ENCODE measurements around the gene ZBED4.
"Not testable (repeated sequence)": the region's sequence is repeated elsewhere in the genome, so short reads cannot be mapped to it uniquely, and the experiment has no call there.

Gene ZBED4, protein sequence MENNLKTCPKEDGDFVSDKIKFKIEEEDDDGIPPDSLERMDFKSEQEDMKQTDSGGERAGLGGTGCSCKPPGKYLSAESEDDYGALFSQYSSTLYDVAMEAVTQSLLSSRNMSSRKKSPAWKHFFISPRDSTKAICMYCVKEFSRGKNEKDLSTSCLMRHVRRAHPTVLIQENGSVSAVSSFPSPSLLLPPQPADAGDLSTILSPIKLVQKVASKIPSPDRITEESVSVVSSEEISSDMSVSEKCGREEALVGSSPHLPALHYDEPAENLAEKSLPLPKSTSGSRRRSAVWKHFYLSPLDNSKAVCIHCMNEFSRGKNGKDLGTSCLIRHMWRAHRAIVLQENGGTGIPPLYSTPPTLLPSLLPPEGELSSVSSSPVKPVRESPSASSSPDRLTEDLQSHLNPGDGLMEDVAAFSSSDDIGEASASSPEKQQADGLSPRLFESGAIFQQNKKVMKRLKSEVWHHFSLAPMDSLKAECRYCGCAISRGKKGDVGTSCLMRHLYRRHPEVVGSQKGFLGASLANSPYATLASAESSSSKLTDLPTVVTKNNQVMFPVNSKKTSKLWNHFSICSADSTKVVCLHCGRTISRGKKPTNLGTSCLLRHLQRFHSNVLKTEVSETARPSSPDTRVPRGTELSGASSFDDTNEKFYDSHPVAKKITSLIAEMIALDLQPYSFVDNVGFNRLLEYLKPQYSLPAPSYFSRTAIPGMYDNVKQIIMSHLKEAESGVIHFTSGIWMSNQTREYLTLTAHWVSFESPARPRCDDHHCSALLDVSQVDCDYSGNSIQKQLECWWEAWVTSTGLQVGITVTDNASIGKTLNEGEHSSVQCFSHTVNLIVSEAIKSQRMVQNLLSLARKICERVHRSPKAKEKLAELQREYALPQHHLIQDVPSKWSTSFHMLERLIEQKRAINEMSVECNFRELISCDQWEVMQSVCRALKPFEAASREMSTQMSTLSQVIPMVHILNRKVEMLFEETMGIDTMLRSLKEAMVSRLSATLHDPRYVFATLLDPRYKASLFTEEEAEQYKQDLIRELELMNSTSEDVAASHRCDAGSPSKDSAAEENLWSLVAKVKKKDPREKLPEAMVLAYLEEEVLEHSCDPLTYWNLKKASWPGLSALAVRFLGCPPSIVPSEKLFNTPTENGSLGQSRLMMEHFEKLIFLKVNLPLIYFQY

DNA sequence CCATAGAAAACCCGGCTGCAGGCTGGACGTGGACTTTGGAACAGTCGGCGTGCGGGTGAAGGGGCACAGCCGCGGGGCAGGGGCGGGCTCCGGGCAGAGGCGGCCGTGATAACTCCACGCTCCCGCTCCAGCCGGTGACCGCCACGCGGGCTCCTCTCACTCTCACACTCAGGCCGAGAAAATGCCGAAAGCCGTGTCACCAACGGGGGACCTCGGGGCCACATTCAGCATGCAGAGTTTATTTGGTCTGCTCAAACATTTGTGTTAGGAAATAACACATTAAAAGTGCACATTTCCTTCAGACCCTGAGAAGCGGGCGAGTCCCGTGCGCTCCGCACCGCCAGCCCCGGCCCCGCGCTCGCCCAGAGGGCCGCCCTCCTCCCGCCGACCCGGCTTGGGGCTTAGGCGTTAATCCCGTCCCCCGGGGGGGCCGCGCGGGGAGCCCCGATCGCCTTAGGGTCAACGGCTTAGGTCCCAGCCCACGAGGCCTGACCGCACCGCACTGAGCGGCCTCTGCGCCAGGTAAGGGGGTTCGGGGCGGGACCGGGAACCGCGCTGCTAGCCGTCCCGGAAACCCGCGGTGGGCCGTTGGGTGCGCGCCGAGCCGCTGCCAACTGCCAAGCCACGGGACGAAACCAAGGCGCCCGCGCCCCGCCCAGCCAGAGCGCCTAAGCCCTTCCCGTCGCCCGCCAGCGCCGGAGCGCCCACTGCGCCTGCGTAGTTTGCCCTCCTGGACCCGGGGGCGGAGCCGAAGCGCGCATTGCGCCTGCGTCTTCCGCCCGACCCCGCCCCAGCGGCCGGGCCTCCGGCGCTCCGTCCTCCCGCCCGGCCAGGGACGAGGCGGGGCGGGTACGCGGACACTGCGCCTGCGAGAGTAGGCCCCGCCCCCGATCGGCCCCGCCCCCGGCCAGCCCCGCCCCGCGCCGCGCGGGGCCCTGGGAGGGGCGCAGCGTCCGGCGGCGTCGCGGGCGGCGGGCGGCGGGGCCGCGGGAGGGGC, at the start of gene ZBED4:
Gene ZBED4, plus strand, starts transcription at position 947 of the 997 bp plus-strand sequence. CDS start 29,819 bp downstream, outside the sequence.
- DNase-seq: peak; percentile 99

DNA sequence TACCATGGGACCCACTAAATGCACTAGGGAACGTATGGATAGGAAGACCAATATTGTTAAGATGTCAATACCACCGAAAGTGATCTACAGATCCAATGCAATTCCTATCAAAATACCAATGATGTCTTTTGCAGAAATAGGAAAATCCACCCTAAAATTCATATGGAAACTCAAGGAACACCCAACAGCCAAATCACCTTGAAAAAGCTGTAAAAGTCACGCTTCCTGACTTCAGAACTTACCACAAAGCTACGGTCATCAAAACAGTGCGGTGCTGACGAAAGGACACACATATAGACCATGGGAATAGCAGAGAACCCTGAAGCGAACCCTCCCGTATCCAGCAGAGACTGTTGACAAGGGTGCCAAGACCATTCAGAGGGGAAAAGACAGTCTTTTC, 46.5 kb upstream of the ZBED4 start:
- DNase-seq: no peak

DNA sequence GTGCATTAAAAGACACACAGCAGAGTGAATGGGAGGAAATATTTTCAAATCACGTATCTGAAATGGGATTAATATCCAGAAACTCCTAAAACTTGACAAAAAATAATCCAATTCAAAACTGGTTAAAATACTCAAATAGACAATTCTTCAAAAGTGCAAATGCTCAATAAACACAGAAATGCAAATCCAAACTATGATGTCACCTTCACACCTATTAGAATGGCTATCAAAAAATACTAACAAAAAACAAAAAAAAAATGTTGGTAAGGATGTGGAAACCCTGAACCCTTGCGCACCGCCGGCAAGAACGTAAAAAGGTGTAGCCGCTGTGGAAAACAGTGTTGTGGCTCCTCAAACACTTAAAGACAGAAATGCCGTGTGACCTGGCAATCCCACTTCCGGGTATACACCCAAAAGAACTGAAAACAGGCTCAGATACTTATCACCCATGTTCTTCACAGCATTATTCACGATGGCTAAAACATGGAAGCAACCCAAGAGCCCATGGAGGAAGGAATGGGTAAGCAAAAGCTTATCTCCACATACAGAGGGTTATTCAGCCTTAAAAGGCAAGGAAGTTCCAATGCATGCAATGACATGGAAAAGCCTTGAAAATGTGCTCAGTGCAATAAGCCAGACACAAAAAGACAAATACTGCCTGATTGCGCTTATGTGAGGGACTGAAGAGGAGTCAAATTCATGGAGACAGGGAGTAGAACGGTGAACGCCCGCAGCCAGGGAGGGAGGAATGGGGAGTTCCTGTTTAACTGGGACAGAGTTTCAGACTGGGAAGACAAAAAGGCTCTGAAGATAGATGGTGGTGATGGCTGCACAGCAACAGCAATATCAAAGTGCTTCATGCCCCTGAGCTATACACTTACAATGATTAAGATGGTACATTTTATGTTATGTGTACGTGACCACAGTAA, 45.6 kb upstream of the ZBED4 start:
- peak; percentile 93 for DNase-seq

DNA sequence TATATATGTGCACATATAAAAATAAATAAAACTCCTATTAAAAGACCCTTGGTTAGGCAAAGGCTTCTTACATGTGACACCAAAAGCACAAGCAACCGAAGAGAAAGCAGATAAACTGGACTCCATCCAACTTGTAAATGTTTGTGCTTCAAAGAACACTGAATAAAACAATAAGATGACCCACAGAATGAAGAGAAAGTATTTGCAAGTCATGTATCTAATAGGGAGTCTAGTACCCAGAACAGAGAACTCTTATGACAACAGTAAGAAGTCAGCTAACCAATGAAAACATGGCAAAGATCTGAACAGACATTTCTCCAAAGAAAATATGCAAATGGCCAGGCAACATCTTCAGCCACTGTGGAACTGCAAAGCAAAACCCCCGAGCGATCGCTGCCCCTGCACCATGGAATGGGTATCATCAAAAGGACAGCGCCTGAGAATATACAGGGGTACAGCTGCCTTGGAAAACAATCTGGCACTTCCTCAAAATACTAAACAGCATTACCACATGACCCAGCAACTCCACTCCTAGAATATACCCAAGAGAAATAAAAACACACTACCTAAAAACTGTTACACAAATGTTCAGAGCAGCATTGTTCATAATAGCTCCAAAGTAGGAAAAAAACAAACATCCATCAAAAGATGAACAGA, 43.2 kb upstream of the ZBED4 start:
- DNase-seq: peak; percentile 44

DNA sequence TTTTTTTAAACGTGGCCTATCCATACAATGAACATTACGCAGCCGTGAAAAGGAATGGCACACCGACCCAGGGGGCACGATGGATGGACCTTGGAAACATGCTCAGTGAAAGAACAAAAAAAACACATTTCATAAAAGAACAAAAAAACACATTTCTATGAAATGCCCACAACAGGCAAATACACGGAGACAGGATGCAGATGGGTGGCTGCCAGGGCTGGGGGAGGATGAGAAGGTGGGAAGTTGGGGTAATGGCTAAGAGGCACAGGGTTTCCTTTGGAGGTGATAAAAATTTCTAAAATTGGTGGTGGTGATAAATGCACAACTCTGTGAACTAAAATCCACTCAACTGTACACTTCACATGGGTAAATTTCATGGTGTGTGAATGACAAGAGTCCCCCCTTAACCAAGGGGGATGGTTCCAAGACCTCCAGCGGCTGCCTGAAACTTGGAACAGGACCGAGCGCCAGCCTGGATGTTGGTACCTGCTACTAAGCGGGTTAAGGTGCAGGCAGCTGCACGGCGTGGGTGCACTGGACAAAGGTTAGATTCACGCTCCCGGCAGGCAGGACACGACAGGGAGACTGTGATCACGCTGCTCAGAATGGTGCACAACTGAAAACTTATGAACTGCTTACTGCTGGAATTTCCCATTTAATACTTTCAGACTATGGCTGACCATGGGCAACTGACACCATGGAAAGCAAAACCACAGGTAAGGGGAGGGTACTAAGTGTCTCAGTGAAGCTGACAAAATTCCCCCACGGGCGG, 42.4 kb upstream of the ZBED4 start:
- peak; percentile 65 for DNase-seq

DNA sequence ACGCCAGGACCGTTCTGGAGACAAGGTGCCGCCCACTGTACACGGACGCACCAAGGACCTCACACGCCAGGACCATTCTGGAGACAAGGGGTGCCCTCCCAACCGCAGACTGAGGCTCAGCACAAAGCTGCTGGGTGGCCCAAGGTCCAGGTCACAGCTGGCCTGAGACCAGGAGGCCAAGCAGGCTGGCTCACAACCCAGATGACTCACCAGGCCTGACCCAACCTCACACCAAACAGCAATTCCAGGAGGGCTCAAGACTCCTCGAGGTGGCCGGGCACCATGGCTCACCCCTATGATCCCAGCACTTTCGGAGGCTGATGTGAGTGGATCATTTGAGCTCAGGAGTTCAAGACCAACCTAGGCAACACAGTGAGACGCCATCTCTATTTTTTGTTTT, 40.8 kb upstream of the ZBED4 start:
- no peak for DNase-seq

DNA sequence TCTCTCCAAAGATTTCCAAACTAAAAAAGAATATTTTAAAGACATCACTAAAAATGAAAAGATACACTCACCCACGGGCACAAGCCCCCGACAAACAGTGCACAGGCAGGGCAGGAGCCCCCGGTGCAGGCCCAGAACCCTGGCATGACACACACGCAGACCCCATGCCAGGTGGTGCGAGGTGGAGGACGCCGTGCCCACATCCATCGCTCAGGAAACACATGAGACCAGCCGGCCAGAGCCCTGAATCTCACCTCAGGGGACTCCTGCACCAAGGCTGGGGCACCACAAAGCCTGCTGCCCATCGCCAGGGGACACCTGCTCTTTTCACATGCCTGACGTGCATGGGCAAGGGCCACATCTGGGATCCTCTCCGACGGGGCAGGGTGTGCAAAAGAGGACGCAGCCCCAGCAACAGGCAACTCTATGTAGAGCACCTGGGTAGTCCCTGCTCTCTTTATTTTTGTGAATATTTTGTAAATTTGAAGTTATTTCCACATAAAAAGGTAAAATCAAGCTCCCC, 39.4 kb upstream of the ZBED4 start:
- no peak for DNase-seq

DNA sequence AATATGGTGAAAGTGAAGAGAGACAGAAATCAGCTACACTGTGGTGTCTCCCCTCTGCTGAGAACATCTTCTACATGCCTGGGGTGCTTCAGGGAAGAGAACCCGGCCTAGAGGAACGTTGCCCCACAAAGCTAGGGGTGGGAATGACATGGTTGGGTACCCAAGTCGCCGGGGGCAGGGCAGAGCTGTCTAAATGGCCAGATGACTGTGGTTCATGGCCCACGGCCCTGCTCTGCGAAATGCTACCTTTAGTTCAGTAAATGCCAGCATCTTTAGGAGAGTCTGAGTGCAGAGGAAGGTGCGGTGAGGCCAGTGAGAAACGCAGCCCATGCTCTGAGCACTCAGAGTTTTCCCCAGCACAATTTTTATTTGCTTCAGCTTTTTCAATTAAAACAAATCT, 38.8 kb upstream of the ZBED4 start:
- no peak for DNase-seq

DNA sequence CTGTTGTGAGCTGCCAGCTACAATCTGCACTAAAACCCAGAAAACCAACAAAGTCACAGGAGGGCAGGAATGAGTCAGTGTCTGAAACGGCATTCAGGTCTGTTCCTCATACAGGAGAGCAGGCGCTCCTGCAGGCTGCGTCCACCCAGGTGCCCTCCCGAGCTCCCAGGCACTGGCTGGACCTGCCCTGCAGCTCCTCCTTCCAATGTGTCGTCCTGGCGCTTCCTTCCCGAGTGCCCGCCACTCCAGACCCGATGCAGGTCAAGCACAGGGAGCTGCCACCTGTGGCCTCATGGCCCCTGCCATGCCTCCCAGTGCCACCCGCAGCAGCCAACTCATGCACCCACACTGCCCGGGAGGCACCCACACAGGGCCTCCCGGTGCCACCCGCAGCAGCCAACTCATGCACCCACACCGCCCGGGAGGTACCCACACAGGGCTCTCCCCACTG, 38.0 kb upstream of the ZBED4 start:
- DNase-seq: no peak

DNA sequence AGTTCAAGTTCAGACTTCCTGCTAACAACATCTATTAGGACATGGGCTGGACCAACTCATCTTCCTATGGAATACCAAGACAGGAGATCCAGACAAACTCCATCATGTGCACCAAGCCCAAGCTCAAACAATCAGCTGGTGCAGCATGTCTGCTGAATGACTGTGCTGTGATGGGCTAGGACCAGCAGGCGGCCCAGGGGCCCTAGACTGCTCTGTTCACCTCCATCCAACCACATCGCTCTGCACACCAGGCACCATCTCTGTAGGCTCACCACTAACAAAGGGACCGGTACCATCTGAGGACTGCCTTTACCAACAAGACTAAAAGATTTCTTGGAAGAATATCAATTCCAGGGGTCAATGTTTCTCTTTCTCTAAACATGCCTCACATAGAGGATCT, 36.3 kb upstream of the ZBED4 start:
- no peak for DNase-seq

DNA sequence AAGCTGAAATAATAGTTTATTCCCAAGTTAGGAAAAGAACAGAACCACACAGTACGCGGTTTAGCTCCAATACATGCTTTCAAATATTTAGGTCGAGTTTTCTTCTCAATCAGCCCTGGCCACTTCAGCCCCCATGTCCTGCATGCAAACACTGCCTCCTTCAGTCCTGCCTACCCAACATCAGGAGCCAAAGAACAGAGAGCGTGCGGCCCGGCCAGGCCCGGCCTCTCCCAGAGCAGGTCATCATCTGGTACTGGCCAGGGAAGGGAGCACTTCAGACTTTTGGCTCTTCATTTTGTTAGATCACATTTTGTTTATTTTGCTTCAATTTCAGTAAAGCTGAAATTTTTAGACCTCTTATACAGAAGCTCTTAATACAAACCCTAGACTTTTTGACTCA, 32.7 kb upstream of the ZBED4 start:
- DNase-seq: no peak

DNA sequence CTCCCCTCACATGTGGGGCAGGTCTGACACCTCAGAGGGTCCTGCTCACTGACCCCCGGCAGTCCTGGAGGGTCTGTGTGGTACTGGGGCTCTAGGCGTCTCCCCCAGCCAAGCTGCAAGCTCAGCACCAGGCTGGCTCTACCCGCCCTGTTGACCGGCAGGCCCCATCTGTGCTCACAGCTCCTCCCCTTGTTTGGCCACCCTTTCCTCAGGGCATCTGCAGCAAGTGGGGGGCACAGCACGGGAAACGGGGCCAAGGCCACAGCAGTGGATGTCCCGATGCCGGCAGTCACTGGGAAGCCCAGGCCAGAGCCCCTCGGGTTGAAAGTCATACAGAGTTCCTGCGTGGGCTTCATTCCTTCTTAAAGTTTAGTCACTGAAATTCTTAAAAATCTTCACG, 31.9 kb upstream of the ZBED4 start:
- not testable (repeated sequence) for DNase-seq

DNA sequence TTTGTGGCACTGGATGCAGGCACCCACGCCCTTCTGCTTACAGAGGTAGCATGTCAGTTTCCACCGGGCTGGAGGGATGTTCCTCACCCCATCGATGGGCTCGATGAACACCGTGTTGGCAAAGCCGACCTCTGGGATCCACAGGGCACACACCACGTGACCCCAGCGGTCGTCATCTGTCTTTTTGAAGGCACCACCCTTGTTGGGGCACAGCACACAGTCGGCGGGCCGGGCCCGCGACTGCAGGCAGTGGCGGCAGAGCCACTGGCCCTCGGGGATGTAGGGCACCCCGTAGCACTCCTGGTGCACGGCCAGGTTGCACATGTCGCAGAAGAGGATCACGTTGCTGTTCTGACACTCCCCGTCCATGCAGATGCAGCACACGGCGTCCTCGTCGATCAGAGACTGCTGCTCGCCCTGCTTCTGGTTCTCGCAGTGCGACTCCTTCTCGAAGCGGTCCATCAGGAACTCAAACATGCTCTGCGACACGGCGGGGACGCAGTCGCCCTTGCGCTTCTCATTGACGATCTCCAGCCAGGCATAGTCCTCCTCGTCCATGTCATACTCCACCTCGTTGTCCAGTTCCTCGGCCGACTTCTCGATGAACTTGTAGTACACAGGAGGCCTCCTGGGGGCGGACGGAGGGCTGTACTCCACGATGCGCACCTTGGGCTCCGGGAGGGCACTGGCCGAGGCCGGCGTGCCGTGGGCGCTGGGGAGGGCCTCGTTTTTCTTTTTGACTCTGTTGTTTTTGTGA, 30.2 kb upstream of the ZBED4 start:
- no peak for DNase-seq

DNA sequence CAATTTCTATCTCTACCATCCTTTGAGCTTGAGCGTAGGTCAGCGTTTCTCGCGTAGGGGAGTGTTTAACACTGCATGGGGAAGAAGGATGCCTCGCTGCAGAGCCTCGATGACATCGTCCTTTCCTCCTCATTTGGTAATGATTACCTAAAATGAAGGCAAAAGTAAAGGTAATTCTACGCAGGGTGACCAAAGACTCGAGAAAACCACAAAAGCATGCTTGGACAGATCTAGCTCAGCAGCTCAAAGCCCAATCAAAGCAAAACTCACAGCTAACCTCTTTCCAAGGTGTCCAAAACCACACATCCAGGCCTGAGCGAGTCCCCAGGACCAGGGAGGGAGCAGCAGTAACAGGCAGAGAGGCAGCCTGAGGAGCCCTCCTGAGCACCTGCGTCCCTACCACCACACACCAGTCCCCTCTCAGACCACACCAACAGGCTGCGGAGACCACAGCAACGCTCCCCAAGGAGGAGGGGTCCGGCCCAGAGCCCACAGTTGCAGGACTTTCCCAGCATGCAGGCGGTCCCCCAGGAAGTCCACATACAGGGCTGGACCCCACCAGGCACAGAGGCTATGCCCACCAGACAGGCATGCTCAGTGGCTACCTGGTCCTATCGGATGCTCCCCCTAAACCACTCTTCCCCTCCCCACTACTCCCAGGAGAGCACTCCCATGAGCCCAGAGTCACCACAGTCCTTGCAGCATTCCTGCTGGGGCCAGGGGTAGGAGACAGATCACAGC, 29.3 kb upstream of the ZBED4 start:
- no peak for DNase-seq

DNA sequence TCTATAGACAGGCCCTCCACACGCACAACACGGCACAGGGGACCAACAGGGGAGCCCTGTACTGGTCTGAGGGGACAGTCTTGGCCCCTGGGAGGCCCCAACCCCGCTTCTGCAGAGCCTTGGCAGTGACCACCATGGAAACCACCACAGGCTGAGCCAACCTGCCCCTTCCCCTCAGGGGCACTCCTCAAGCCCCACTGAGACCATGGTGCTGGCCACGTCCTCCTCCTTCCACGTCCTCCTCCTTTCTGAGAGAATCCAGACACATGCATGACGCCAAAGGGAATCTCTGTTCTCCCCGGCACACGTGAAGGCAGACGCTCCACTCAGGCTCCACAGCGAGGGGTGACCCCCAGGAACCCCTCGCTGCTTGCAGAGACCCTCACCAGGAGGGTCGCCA, 28.7 kb upstream of the ZBED4 start:
- DNase-seq: no peak

DNA sequence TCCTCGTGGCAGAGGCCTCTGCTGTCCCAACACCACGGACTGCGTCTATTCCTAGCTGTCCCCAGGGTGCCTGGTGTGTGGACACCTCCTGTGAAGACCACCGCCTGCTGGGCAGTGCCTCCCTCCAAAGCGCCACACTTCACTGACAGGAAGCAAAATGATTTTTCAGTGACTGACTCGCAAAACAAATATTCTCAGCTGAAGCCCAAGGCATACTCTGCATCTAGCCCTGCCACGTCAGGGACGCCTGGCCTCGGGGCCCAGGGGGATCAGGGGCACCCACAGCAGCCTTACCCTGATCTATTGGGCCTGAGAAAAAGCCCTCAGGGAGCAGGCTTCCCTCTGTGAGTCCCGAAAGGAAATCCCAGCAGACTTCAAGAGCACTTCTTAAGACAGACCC, 28.2 kb upstream of the ZBED4 start:
- no peak for DNase-seq

DNA sequence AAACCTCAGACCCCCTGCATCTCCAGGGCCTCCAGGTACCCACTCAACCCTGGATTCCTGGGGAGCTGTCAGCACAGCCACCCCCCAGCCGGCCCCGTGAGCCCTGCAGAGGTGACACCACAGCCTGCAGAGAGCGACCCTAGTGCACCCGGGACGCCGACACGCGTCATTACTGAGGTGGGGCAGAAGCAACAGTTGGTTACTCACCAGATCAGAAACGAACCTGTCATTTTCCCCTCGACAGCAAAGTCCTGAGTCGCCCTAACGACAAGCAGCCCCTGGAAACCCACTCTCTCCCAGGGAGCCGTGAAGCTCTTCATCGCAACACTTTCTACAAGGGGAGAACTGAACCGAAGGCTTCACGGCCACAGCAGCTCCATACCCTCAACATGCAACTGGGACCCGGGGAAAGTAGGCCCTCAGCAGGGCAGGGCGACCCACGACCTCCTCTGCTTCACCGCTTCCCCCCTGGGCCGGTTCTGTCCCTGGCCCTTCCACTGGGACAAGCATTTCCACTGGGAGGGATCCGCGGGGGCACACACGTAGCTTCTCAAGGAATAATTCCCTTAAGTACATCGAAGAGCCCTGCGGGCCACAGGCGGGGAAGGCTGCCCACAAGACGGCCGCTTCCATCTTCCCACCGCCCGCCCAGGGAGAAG, 27.6 kb upstream of the ZBED4 start:
- peak; percentile 68 for DNase-seq

All from hematopoietic multipotent progenitor cell treated with erythropoietin and hydrocortisone succinate and interleukin-3 and kit ligand, for 4 days (in vitro differentiated cells).